H1 (cell line): ENCODE results near the gene ADARB2. TPM values are rescaled to one million over a fixed set of nuclear protein-coding genes. Genes with fewer than 3 reads are reported as not detected.

Source experiments
- CTCF ChIA-PET: fragments of 300-600 bp; sonication (Branson Sonifier 250); formaldehyde crosslinking; loops from one replicate; lab custom pipeline; 2021; ENCODE audit not compliant: partially characterized antibody; lab: Charles Lee
- POLR2A ChIA-PET: fragments of 300-600 bp; sonication (Branson Sonifier 250); formaldehyde crosslinking; loops from one replicate; lab custom pipeline; 2021; ENCODE audit warnings: inconsistent platforms; ENCODE audit not compliant: partially characterized antibody; lab: Charles Lee
- DNase-seq, 2 experiments: peaks; one replicate each; pipeline versions ENCODE4 v3.0.0 to v3.0.0-alpha.2; 2010 to 2022; ENCODE audit warnings: low spot score in 2 of 2, low read depth in 1 of 2, mixed read lengths in 1 of 2
- FAIRE-seq: peaks from 2 replicates; lab custom pipeline; 2011; peaks lifted over from hg19 to GRCh38; lab: Jason Lieb, UNC
- H2AFZ ChIP-seq: 2 replicates; pipeline ENCODE4 v1.8.1; 2012; ENCODE audit warnings: low read length, inconsistent platforms
- H2AK5ac ChIP-seq: 2 replicates; pipeline ENCODE4 v1.6.1; 2013; ENCODE audit warnings: low read depth, low read length
- H2BK120ac ChIP-seq: replicated peaks from 2 replicates; pipeline ENCODE3; 2013; ENCODE audit warnings: low read depth, low read length, inconsistent platforms
- H2BK12ac ChIP-seq: 2 replicates; pipeline ENCODE4 v1.6.1; 2013; ENCODE audit warnings: low read depth, low read length
- H2BK15ac ChIP-seq: 2 replicates; pipeline ENCODE4 v1.6.1; 2013; ENCODE audit warnings: low read length
- H2BK20ac ChIP-seq: 2 replicates; pipeline ENCODE4 v1.6.1; 2013; ENCODE audit warnings: low read length
- H2BK5ac ChIP-seq: 2 replicates; pipeline ENCODE4 v1.6.1; 2013; ENCODE audit warnings: low read depth, low read length
- H3K14ac ChIP-seq: 2 replicates; pipeline ENCODE4 v1.6.1; 2013; ENCODE audit warnings: inconsistent platforms; ENCODE audit not compliant: insufficient read length
- H3K18ac ChIP-seq: 2 replicates; pipeline ENCODE4 v1.6.1; 2013; ENCODE audit warnings: low read length; ENCODE audit errors: extremely low read depth
- H3K23ac ChIP-seq: 2 replicates; pipeline ENCODE4 v1.6.1; 2013; ENCODE audit warnings: inconsistent platforms; ENCODE audit not compliant: insufficient read length
- H3K23me2 ChIP-seq: 2 replicates; pipeline ENCODE4 v1.6.1; 2013; ENCODE audit warnings: low read depth, low read length
- H3K27ac ChIP-seq: 2 replicates; pipeline ENCODE4 v1.6.1; 2011; ENCODE audit warnings: low read depth, low read length, inconsistent platforms
- H3K27me3 ChIP-seq, 4 experiments: replicated peaks in 1 of 4; 1 replicate in 1 of 4; 2 replicates in 3 of 4; pipeline versions ENCODE4 v1.6.1 to v1.8.1; 2011 to 2013; ENCODE audit warnings: low read length in 3 of 4, mild to moderate bottlenecking in 3 of 4, inconsistent platforms in 2 of 4, mixed read lengths in 2 of 4, moderate library complexity in 1 of 4; ENCODE audit not compliant: control insufficient read depth in 3 of 4, insufficient read depth in 3 of 4; ENCODE audit errors: extremely low read depth in 1 of 4
- H3K36me3 ChIP-seq, 4 experiments: 2 replicates each; pipeline versions ENCODE4 v1.6.1 to v1.8.1; 2011 to 2013; ENCODE audit warnings: mild to moderate bottlenecking in 4 of 4, low read length in 3 of 4, moderate library complexity in 2 of 4, control low read depth in 1 of 4, inconsistent platforms in 1 of 4; ENCODE audit not compliant: insufficient read depth in 4 of 4, control insufficient read depth in 2 of 4
- H3K4ac ChIP-seq: replicated peaks from 2 replicates; pipeline ENCODE3; 2013; ENCODE audit warnings: low read length, low read depth, mixed read lengths, inconsistent platforms; ENCODE audit not compliant: insufficient read length
- H3K4me1 ChIP-seq, 4 experiments: replicated peaks in 1 of 4; 1 replicate in 1 of 4; 2 replicates in 3 of 4; pipeline versions ENCODE4 v1.6.1 to v1.8.1; 2011 to 2013; ENCODE audit warnings: low read length in 3 of 4, inconsistent platforms in 2 of 4, mixed read lengths in 1 of 4; ENCODE audit not compliant: insufficient read depth in 4 of 4, control insufficient read depth in 3 of 4
- H3K4me2 ChIP-seq, 2 experiments: 2 replicates each; pipeline versions ENCODE4 v1.6.1 to v1.8.1; 2011 to 2013; ENCODE audit warnings: low read depth in 2 of 2, low read length in 2 of 2, control low read depth in 1 of 2, inconsistent platforms in 1 of 2, mild to moderate bottlenecking in 1 of 2; ENCODE audit not compliant: insufficient read depth in 1 of 2
- H3K4me3 ChIP-seq, 4 experiments: fragments of 200-600, 300-600 bp in 1 of 4; sonication (generic), shearing (Covaris generic), sonication (Bioruptor Twin) in 1 of 4; 2 replicates each; pipeline versions ENCODE4 v1.5.1 to v1.8.1; 2011 to 2016; ENCODE audit warnings: low read length in 4 of 4, low read depth in 3 of 4, control low read depth in 2 of 4, inconsistent platforms in 2 of 4, mild to moderate bottlenecking in 2 of 4, mixed read lengths in 1 of 4, moderate library complexity in 1 of 4; ENCODE audit not compliant: insufficient read depth in 2 of 4; ENCODE audit errors: extremely low read depth in 1 of 4
- H3K56ac ChIP-seq: replicated peaks from 2 replicates; pipeline ENCODE3; 2013; ENCODE audit warnings: low read depth, mild to moderate bottlenecking, mixed read lengths, low read length, inconsistent platforms; ENCODE audit not compliant: insufficient read length
- H3K79me1 ChIP-seq: 2 replicates; pipeline ENCODE4 v1.6.1; 2013; ENCODE audit warnings: low read depth, low read length, control low read depth
- H3K79me2 ChIP-seq, 2 experiments: 2 replicates each; pipeline versions ENCODE4 v1.6.1 to v1.8.1; 2012 to 2013; ENCODE audit warnings: low read length in 2 of 2, mild to moderate bottlenecking in 2 of 2, inconsistent platforms in 1 of 2; ENCODE audit not compliant: insufficient read depth in 2 of 2, control insufficient read depth in 1 of 2
- H3K9ac ChIP-seq, 4 experiments: replicated peaks in 1 of 4; 1 replicate in 1 of 4; 2 replicates in 3 of 4; pipeline versions ENCODE4 v1.6.1 to v1.8.1; 2011 to 2013; ENCODE audit warnings: low read depth in 3 of 4, low read length in 3 of 4, control low read depth in 2 of 4, mild to moderate bottlenecking in 2 of 4, moderate library complexity in 2 of 4, inconsistent platforms in 1 of 4; ENCODE audit errors: extremely low read depth in 1 of 4
- H3K9me3 ChIP-seq, 2 experiments: 2 replicates each; pipeline versions ENCODE4 v1.6.1 to v1.8.1; 2012 to 2013; ENCODE audit warnings: mild to moderate bottlenecking in 2 of 2, moderate library complexity in 2 of 2, control low read depth in 1 of 2, inconsistent platforms in 1 of 2, low read depth in 1 of 2, low read length in 1 of 2, mixed read lengths in 1 of 2; ENCODE audit not compliant: insufficient read depth in 2 of 2
- H4K20me1 ChIP-seq, 2 experiments: replicated peaks in 1 of 2; 2 replicates each; pipeline versions ENCODE3 to v1.8.1; 2011 to 2013; ENCODE audit warnings: inconsistent platforms in 2 of 2, low read length in 2 of 2, mild to moderate bottlenecking in 1 of 2; ENCODE audit not compliant: insufficient read depth in 2 of 2, control insufficient read depth in 1 of 2
- H4K5ac ChIP-seq: 2 replicates; pipeline ENCODE4 v1.6.1; 2013; ENCODE audit warnings: low read length, low read depth, mixed read lengths, inconsistent platforms; ENCODE audit not compliant: insufficient read length
- H4K8ac ChIP-seq: 2 replicates; pipeline ENCODE4 v1.8.0; 2013; ENCODE audit warnings: mild to moderate bottlenecking, moderate library complexity, low read length, inconsistent platforms; ENCODE audit not compliant: insufficient read depth; ENCODE audit errors: extremely low read depth
- H4K91ac ChIP-seq: replicated peaks from 2 replicates; pipeline ENCODE3; 2013; ENCODE audit warnings: low read length, mixed read lengths, inconsistent platforms; ENCODE audit not compliant: insufficient read length
- CTBP2 ChIP-seq: IDR thresholded peaks from 2 replicates; pipeline ENCODE4 v1.7.0; 2011; ENCODE audit warnings: borderline replicate concordance, mild to moderate bottlenecking, moderate library complexity, mixed read lengths, low read length; ENCODE audit not compliant: insufficient read depth, insufficient read length
- KDM1A ChIP-seq: fragments of 200-600, 300-600 bp; sonication (generic); IDR thresholded peaks from 2 replicates; pipeline ENCODE4 v1.7.1; 2016; ENCODE audit warnings: mild to moderate bottlenecking, low read length, borderline replicate concordance
- POU5F1 ChIP-seq: IDR thresholded peaks from 2 replicates; pipeline ENCODE4 v1.6.1; 2011; ENCODE audit warnings: low read depth, mild to moderate bottlenecking, low read length, moderate library complexity
- RBBP5 ChIP-seq: IDR thresholded peaks from 2 replicates; pipeline ENCODE4 v1.7.1; 2012; ENCODE audit warnings: low read depth, mild to moderate bottlenecking, inconsistent platforms, low read length, moderate library complexity, borderline replicate concordance
- TAF1 ChIP-seq: IDR thresholded peaks from 2 replicates; pipeline ENCODE4 v1.6.1; 2011; ENCODE audit warnings: mild to moderate bottlenecking, low read depth, low read length
- WGBS, 2 experiments: shearing (Covaris generic) in 1 of 2; methylation state at CpG; one replicate each; pipeline versions ENCODE4 v1.1.6 to v1.1.7; 2013 to 2015; ENCODE audit warnings: low lambda C conversion rate in 2 of 2, mixed read lengths in 2 of 2, inconsistent platforms in 1 of 2, low coverage in 1 of 2, missing lambda C conversion rate in 1 of 2; ENCODE audit not compliant: insufficient replicate concordance in 2 of 2, insufficient coverage in 1 of 2, insufficient read length in 1 of 2; ENCODE audit errors: extremely low coverage in 1 of 2, missing lambda C conversion rate in 1 of 2; 5-methylcytosine and 5-hydroxymethylcytosine counted together
- polyA plus RNA-seq, 7 experiments: library from polyadenylated mRNA; depleted of rRNA in 3 of 7; stranded (reverse) in 5 of 7; unstranded in 2 of 7; fragments of >200 nt in 5 of 7; fragments of 200-250 nt in 2 of 7; gene quantifications; 1 replicate in 5 of 7; 2 replicates in 1 of 7; 4 replicates in 1 of 7; pipeline versions ENCODE4 v1.2.1 to v1.2.3, GENCODE V29; 2011 to 2013; ENCODE audit warnings: missing spikeins in 2 of 7, mixed read lengths in 2 of 7
- total RNA-seq: library from RNA; stranded (reverse); fragmentation: NEBNext Ultra II Directional; extraction: Animal tissue kit (Norgen Biotek cat#: 25700); gene quantifications from 2 replicates; pipeline ENCODE4 v1.2.1, GENCODE V29; 2021

The ADARB2 gene
- total and polyA plus RNA-seq, 2 of the 8 experiments (the other 6 are each of a cell fraction or from before 2014, with no cell fraction given): 2.2 to 2.8 TPM

DNA sequence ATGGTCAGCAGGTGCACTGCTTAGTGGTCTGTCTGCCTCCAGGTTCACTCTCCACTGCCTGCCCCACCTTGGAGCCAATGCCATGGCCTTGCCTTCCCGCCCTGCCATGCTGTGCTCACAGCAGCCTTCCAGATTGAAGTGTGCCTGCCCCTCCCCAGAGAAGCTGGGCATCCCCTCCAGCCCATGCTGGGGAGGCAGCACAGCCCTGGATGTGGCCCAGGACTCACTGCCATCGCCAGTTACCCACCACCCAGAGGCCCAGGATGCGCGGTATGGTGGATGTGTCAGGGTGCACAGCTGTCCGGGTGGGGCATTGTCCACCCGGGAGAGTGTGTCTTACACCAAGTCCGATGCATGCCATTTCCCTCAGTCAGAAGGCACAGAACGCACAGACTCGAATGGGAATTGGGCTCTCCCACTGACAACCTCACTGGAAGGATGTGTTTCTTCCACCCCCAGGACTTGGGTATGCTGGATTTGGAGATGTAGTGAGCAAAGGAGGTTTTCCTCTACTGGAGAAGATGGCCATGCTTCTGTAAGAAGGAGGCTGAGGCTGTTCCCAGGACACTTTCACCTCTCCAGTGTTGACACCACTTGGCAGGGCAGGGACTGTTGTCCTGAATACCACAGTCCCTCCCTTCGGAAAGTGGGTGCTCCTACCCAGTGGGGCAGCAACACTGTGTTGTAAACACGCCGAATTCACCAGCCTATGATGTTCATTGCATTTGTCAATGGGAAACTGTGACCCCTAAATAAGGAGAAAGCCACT lies 122.0 kb downstream of the ADARB2 start:
- POLR2A ChIA-PET: no interaction called here
- Histone ChIP-seq H3K27ac (no peak overlapping the region), H4K20me1 (no peaks in the 10 kb centered on the region), H3K27me3 (peaks cover 0 to 3% (median 0%) of the 10 kb centered on the region in 4 experiments; a peak in 1 of 7 replicates), H3K79me2 (no peaks in the 10 kb centered on the region), H4K91ac (no peak overlapping the region), H2BK120ac (no peak overlapping the region), H2AK5ac (no peak overlapping the region; the same call in 1 of the 2 replicates), H2AFZ (no peak overlapping the region), H4K5ac (no peak overlapping the region), H4K8ac (no peak overlapping the region), H3K4ac (no peak overlapping the region), H3K36me3 (no peaks in the 10 kb centered on the region), H3K4me3 (no peak overlapping the region), H2BK15ac (peak overlapping the region; percentile 29; the same call in 1 of the 2 replicates), H3K23me2 (no peaks in the 10 kb centered on the region), H3K9me3 (no peaks in the 10 kb centered on the region), H3K14ac (no peak overlapping the region), H2BK20ac (no peak overlapping the region), H2BK12ac (0 out of 2 replicates have a peak overlapping the region, but pooled peaks have one; percentile 50), H3K9ac (no peak overlapping the region), H3K79me1 (no peaks in the 10 kb centered on the region)
- 80% methylated on average over 12 of the region's 12 CpGs; no CpG with 5 or more reads in 1 of the 2 experiments for WGBS, 2 experiments
- DNase-seq: no peak
- CTCF ChIA-PET: interaction anchor here (0.6 to 1.2 kb wide), 3 partner anchors 33 to 1519 kb away, joined by 3 to 4 read pairs (median 3); no protein-coding TSS in a partner anchor
- no peak for FAIRE-seq
- TF ChIP-seq RBBP5 (no peak), KDM1A (no peak), CTBP2 (no peak), TAF1 (no peak), POU5F1 (no peak)
- TF ChIP-seq, all 59 proteins: peak for 0
- Histone ChIP-seq H3K23ac (no peak overlapping the region), H3K4me1 (peaks cover 0 to 6% (median 3%) of the 10 kb centered on the region in 4 experiments; a peak in 3 of 7 replicates), H2BK5ac (no peak overlapping the region), H3K56ac (no peak overlapping the region), H3K4me2 (no peak overlapping the region), H3K18ac (no peak overlapping the region)
